OCI-LY7 (cell line): Measurements from ENCODE around the gene CMTR2. TPM values are rescaled to one million over a fixed set of nuclear protein-coding genes. Genes with fewer than 3 reads are reported as not detected.

Source experiments
- BruUV-seq: library from RNA; stranded (reverse); fragments of 400-500 nt; replicated peaks from 2 replicates; lab custom pipeline; 2021; lab: Mats Ljungman, UMichigan
- CTCF ChIA-PET: fragments of 300-600 bp; sonication (Branson Sonifier 250); formaldehyde crosslinking; loops from one replicate; lab custom pipeline; 2022; ENCODE audit warnings: antibody characterized with exemption; ENCODE audit not compliant: unreplicated experiment; lab: Charles Lee
- POLR2A ChIA-PET: fragments of 300-600 bp; sonication (Branson Sonifier 250); formaldehyde crosslinking; loops from one replicate; lab custom pipeline; 2022; ENCODE audit warnings: antibody characterized with exemption; lab: Charles Lee
- DNase-seq: peaks from one replicate; pipeline ENCODE4 v3.0.0-alpha.2; 2015; ENCODE audit warnings: low spot score
- H2AFZ ChIP-seq: fragments of 200-600 bp; sonication (generic), shearing (Covaris generic); 2 replicates; pipeline ENCODE4 v1.6.1; 2014; ENCODE audit warnings: mild to moderate bottlenecking, antibody characterized with exemption, low read length, moderate library complexity
- H3K27ac ChIP-seq: fragments of 200-600 bp; sonication (generic); 2 replicates; pipeline ENCODE4 v1.5.1; 2014; ENCODE audit warnings: mixed run types, low read depth, mild to moderate bottlenecking, moderate library complexity, low read length, inconsistent platforms; ENCODE audit not compliant: poor library complexity, severe bottlenecking
- H3K36me3 ChIP-seq: fragments of 200-600 bp; sonication (generic); 2 replicates; pipeline ENCODE4 v1.6.1; 2014; ENCODE audit warnings: mild to moderate bottlenecking, antibody characterized with exemption, low read length, moderate library complexity, mixed read lengths; ENCODE audit not compliant: insufficient read depth
- H3K4me1 ChIP-seq: fragments of 200-600 bp; sonication (generic); 2 replicates; pipeline ENCODE4 v1.5.1; 2014; ENCODE audit warnings: mild to moderate bottlenecking, low read length; ENCODE audit not compliant: insufficient read depth, poor library complexity, severe bottlenecking
- H3K4me2 ChIP-seq: fragments of 200-600 bp; sonication (generic); 2 replicates; pipeline ENCODE4 v1.6.1; 2014; ENCODE audit warnings: mild to moderate bottlenecking, low read length
- H3K4me3 ChIP-seq: fragments of 200-600 bp; sonication (generic); 2 replicates; pipeline ENCODE4 v1.5.1; 2014; ENCODE audit warnings: mild to moderate bottlenecking, low read depth, low read length; ENCODE audit not compliant: poor library complexity, severe bottlenecking
- H3K79me2 ChIP-seq: fragments of 200-600 bp; sonication (generic); 2 replicates; pipeline ENCODE4 v1.6.1; 2016; ENCODE audit warnings: low read depth, mild to moderate bottlenecking, low read length, moderate library complexity, mixed read lengths; ENCODE audit not compliant: insufficient read depth
- H3K9me2 ChIP-seq: fragments of 200-600 bp; sonication (generic); 2 replicates; pipeline ENCODE4 v1.6.1; 2016; ENCODE audit warnings: mild to moderate bottlenecking, low read length, mixed read lengths; ENCODE audit not compliant: insufficient read depth
- H3K9me3 ChIP-seq: fragments of 200-600 bp; sonication (generic); 2 replicates; pipeline ENCODE4 v1.6.1; 2014; ENCODE audit warnings: mild to moderate bottlenecking, mixed run types, low read length, mixed read lengths
- H4K20me1 ChIP-seq: fragments of 200-600 bp; sonication (generic); 2 replicates; pipeline ENCODE4 v1.6.1; 2014; ENCODE audit warnings: mild to moderate bottlenecking, antibody characterized with exemption, low read length, moderate library complexity, mixed read lengths; ENCODE audit not compliant: insufficient read depth
- CTCF ChIP-seq: fragments of 200-600 bp; sonication (generic); conservative IDR thresholded peaks from 2 replicates; pipeline ENCODE4 v1.5.1; 2014; ENCODE audit warnings: mild to moderate bottlenecking, antibody characterized with exemption, low read length, moderate library complexity, mixed read lengths
- EZH2phosphoT487 ChIP-seq: fragments of 200-600 bp; sonication (generic); IDR thresholded peaks from 2 replicates; pipeline ENCODE4 v1.6.1; 2018; ENCODE audit warnings: low read depth, borderline replicate concordance, mild to moderate bottlenecking, mixed run types, antibody characterized with exemption, low read length, moderate library complexity, mixed read lengths
- intact Hi-C: fragments of 100-400 bp; cut with micrococcal nuclease; formaldehyde crosslinking; loops from one replicate; pipeline ENCODE4 v1.10.0; 2022; ENCODE audit not compliant: unreplicated experiment
- total RNA-seq, 2 experiments: library from RNA; depleted of rRNA in 1 of 2; stranded (reverse); fragments of >200 nt in 1 of 2; shearing (Covaris generic) in 1 of 2; gene quantifications; 2 replicates each; pipeline ENCODE4 v1.2.3, GENCODE V29; 2014 to 2022

The CMTR2 gene
- total RNA-seq, 2 experiments from 2014 or later, result 10.4 to 10.9 TPM

- H3K4me2 ChIP-seq, result no peak overlapping the region
These were observed 25.6 kb downstream of the CMTR2 start for GRCh38 chr16:71263582-71263981.

GRCh38 chr16:71262391-71262790, 26.8 kb downstream of the CMTR2 start:
- H3K4me3 ChIP-seq, result no peak overlapping the region
- ChIA-PET POLR2A (no interaction called here), CTCF (no interaction called here)
- intact Hi-C loops, result no loop called here
- no peaks in the 10 kb centered on the region for H3K36me3 ChIP-seq
- H3K79me2 ChIP-seq, result no peaks in the 10 kb centered on the region
- no peaks in the 10 kb centered on the region for H3K9me3 ChIP-seq
- no peak overlapping the region for H3K4me2 ChIP-seq
- no peak overlapping the region for H3K27ac ChIP-seq
- H4K20me1 ChIP-seq, result no peaks in the 10 kb centered on the region
- BruUV-seq, result no TSS peak
- H3K4me1 ChIP-seq, result no peaks in the 10 kb centered on the region
- DNase-seq, result no peak
- no peaks in the 10 kb centered on the region for H3K9me2 ChIP-seq
- no peak overlapping the region for H2AFZ ChIP-seq
- TF ChIP-seq EZH2phosphoT487, result no peak
- no peak for TF ChIP-seq CTCF

More at GRCh38 chr16:71263582-71263981, 25.6 kb downstream of the CMTR2 start:
- no peak for DNase-seq
- Histone ChIP-seq H2AFZ (no peak overlapping the region), H3K27ac (no peak overlapping the region), H3K4me3 (no peak overlapping the region), H3K79me2 (no peaks in the 10 kb centered on the region), H3K9me3 (no peaks in the 10 kb centered on the region), H3K4me1 (no peaks in the 10 kb centered on the region), H3K9me2 (no peaks in the 10 kb centered on the region), H4K20me1 (no peaks in the 10 kb centered on the region), H3K36me3 (no peaks in the 10 kb centered on the region)
- intact Hi-C loops, result no loop called here
- ChIA-PET CTCF (no interaction called here), POLR2A (no interaction called here)
- BruUV-seq, result no TSS peak
- no peak for TF ChIP-seq CTCF

- intact Hi-C loops, result no loop called here
- DNase-seq, result no peak
- no peak overlapping the region for H3K27ac ChIP-seq
- H3K4me1 ChIP-seq, result no peaks in the 10 kb centered on the region
- no peak overlapping the region for H2AFZ ChIP-seq
- no peaks in the 10 kb centered on the region for H3K9me3 ChIP-seq
- BruUV-seq, result no TSS peak
- H3K36me3 ChIP-seq, result no peaks in the 10 kb centered on the region
- no peak overlapping the region for H3K4me3 ChIP-seq
- H3K79me2 ChIP-seq, result no peaks in the 10 kb centered on the region
- H3K4me2 ChIP-seq, result no peak overlapping the region
- CTCF ChIA-PET, result no interaction called here
- no peak for TF ChIP-seq EZH2phosphoT487
- TF ChIP-seq CTCF, result no peak
- H4K20me1 ChIP-seq, result no peaks in the 10 kb centered on the region
- H3K9me2 ChIP-seq, result no peaks in the 10 kb centered on the region
- POLR2A ChIA-PET, result no interaction called here
These were observed 28.2 kb downstream of the CMTR2 start for GRCh38 chr16:71260995-71261394.
